ENCODE measurements around the gene C1orf35.
A peak's percentile ranks its signal among the peaks of the same experiment; 100 is the strongest.

Gene C1orf35

GRCh38 chr1:228109073-228109961, 6.2 kb upstream of the C1orf35 start, which contains the start of gene MRPL55:
Gene MRPL55, minus strand, starts transcription at chr1:228109299. Its CDS starts 1,039 bp downstream, at chr1:228108260.
- peak within 1 kb of the TSS; percentile 96 for H3K4me3 Mint-ChIP-seq
- no peaks in the 10 kb centered on the region for H3K9me3 Mint-ChIP-seq
- no peaks in the 10 kb centered on the region for H3K27me3 Mint-ChIP-seq
- peak; percentile 99 to 100 for DNase-seq (ENCODE audit: low spot score in 2 of 2)
- H3K36me3 Mint-ChIP-seq: peaks cover 6% of the 10 kb centered on the region
- H3K27ac Mint-ChIP-seq: peak within 1 kb of the TSS; percentile 99
- peaks cover 20% of the 10 kb centered on the region for H3K4me1 Mint-ChIP-seq
- peak; percentile 96 for ATAC-seq (ENCODE audit: low read depth)

GRCh38 chr1:228108742-228109072, 5.6 kb upstream of the C1orf35 start:
- Mint-ChIP-seq H3K9me3 (no peaks in the 10 kb centered on the region), H3K27me3 (no peaks in the 10 kb centered on the region), H3K27ac (peak overlapping the region; percentile 99), H3K4me3 (peak overlapping the region; percentile 96), H3K4me1 (peaks cover 23% of the 10 kb centered on the region), H3K36me3 (peaks cover 6% of the 10 kb centered on the region)
- DNase-seq (ENCODE audit: low spot score in 2 of 2) (no peak), ATAC-seq (ENCODE audit: low read depth) (no peak)

GRCh38 chr1:228108055-228108690, 5.0 kb upstream of the C1orf35 start:
- H3K4me1 Mint-ChIP-seq: peaks cover 26% of the 10 kb centered on the region
- H3K9me3 Mint-ChIP-seq: no peaks in the 10 kb centered on the region

GRCh38 chr1:228107636-228108035, 4.5 kb upstream of the C1orf35 start:
- Mint-ChIP-seq H3K4me1 (peaks cover 27% of the 10 kb centered on the region), H3K9me3 (no peaks in the 10 kb centered on the region)

More at GRCh38 chr1:228108055-228108690, 5.0 kb upstream of the C1orf35 start:
- peak overlapping the region; percentile 99 for H3K27ac Mint-ChIP-seq
- H3K27me3 Mint-ChIP-seq: no peaks in the 10 kb centered on the region
- H3K36me3 Mint-ChIP-seq: peaks cover 6% of the 10 kb centered on the region
- peak overlapping the region; percentile 96 for H3K4me3 Mint-ChIP-seq
- ATAC-seq (ENCODE audit: low read depth) (no peak), DNase-seq (ENCODE audit: low spot score in 2 of 2) (no peak)

GRCh38 chr1:228106800-228107054, 3.6 kb upstream of the C1orf35 start:
- Mint-ChIP-seq H3K4me3 (no peak overlapping the region), H3K27ac (no peak overlapping the region), H3K9me3 (no peaks in the 10 kb centered on the region), H3K4me1 (peaks cover 29% of the 10 kb centered on the region), H3K36me3 (peaks cover 6% of the 10 kb centered on the region), H3K27me3 (no peaks in the 10 kb centered on the region)
- no peak for ATAC-seq (ENCODE audit: low read depth)
- no peak for DNase-seq (ENCODE audit: low spot score in 2 of 2)

More at GRCh38 chr1:228107636-228108035, 4.5 kb upstream of the C1orf35 start:
- ATAC-seq (ENCODE audit: low read depth) (no peak), DNase-seq (ENCODE audit: low spot score in 2 of 2) (no peak)
- Mint-ChIP-seq H3K4me3 (peak overlapping the region; percentile 96), H3K36me3 (peaks cover 6% of the 10 kb centered on the region), H3K27ac (no peak overlapping the region), H3K27me3 (no peaks in the 10 kb centered on the region)

- Mint-ChIP-seq H3K36me3 (peaks cover 6% of the 10 kb centered on the region), H3K4me1 (peaks cover 34% of the 10 kb centered on the region), H3K9me3 (no peaks in the 10 kb centered on the region), H3K27me3 (no peaks in the 10 kb centered on the region), H3K27ac (no peak overlapping the region), H3K4me3 (peak overlapping the region; percentile 11)
- DNase-seq (ENCODE audit: low spot score in 2 of 2) (no peak), ATAC-seq (ENCODE audit: low read depth) (no peak)
Measured at GRCh38 chr1:228105996-228106799, 3.1 kb upstream of the C1orf35 start.

- ATAC-seq (ENCODE audit: low read depth) (no peak), DNase-seq (ENCODE audit: low spot score in 2 of 2) (no peak)
- H3K4me1 Mint-ChIP-seq: peaks cover 37% of the 10 kb centered on the region
- H3K27me3 Mint-ChIP-seq: no peaks in the 10 kb centered on the region
- no peaks in the 10 kb centered on the region for H3K9me3 Mint-ChIP-seq
- H3K27ac Mint-ChIP-seq: no peak overlapping the region
- no peak overlapping the region for H3K4me3 Mint-ChIP-seq
- H3K36me3 Mint-ChIP-seq: peaks cover 6% of the 10 kb centered on the region
Measured at GRCh38 chr1:228105270-228105995, 2.3 kb upstream of the C1orf35 start.

GRCh38 chr1:228104526-228105269, 1.6 kb upstream of the C1orf35 start:
- Mint-ChIP-seq H3K4me3 (peak overlapping the region; percentile 97), H3K36me3 (peaks cover 6% of the 10 kb centered on the region), H3K9me3 (no peaks in the 10 kb centered on the region), H3K27ac (no peak overlapping the region), H3K4me1 (peaks cover 31% of the 10 kb centered on the region), H3K27me3 (no peaks in the 10 kb centered on the region)
- DNase-seq (ENCODE audit: low spot score in 2 of 2): no peak
- no peak for ATAC-seq (ENCODE audit: low read depth)

- Mint-ChIP-seq H3K27ac (peak overlapping the region; percentile 84), H3K9me3 (no peaks in the 10 kb centered on the region), H3K27me3 (no peaks in the 10 kb centered on the region), H3K4me3 (peak overlapping the region; percentile 97), H3K36me3 (peaks cover 15% of the 10 kb centered on the region), H3K4me1 (peaks cover 21% of the 10 kb centered on the region)
- DNase-seq (ENCODE audit: low spot score in 2 of 2) (no peak), ATAC-seq (ENCODE audit: low read depth) (peak; percentile 37)
Measured at GRCh38 chr1:228101994-228102790, 933 bp downstream of the C1orf35 start.

- peak overlapping the region; percentile 84 for H3K27ac Mint-ChIP-seq
- ATAC-seq (ENCODE audit: low read depth) (no peak), DNase-seq (ENCODE audit: low spot score in 2 of 2) (no peak)
- peak overlapping the region; percentile 97 for H3K4me3 Mint-ChIP-seq
- H3K36me3 Mint-ChIP-seq: peaks cover 11% of the 10 kb centered on the region
- no peaks in the 10 kb centered on the region for H3K27me3 Mint-ChIP-seq
- peaks cover 21% of the 10 kb centered on the region for H3K4me1 Mint-ChIP-seq
- no peaks in the 10 kb centered on the region for H3K9me3 Mint-ChIP-seq
Measured at GRCh38 chr1:228101614-228101993, 1.5 kb downstream of the C1orf35 start.

- Mint-ChIP-seq H3K9me3 (no peaks in the 10 kb centered on the region), H3K27ac (peak overlapping the region; percentile 84), H3K4me1 (peaks cover 21% of the 10 kb centered on the region), H3K4me3 (peak overlapping the region; percentile 97), H3K36me3 (peaks cover 11% of the 10 kb centered on the region), H3K27me3 (no peaks in the 10 kb centered on the region)
- DNase-seq (ENCODE audit: low spot score in 2 of 2) (no peak), ATAC-seq (ENCODE audit: low read depth) (no peak)
Measured at GRCh38 chr1:228100822-228101613, 2.1 kb downstream of the C1orf35 start.

- peaks cover 25% of the 10 kb centered on the region for H3K4me1 Mint-ChIP-seq
- H3K36me3 Mint-ChIP-seq: peaks cover 21% of the 10 kb centered on the region
- H3K27me3 Mint-ChIP-seq: no peaks in the 10 kb centered on the region
- H3K9me3 Mint-ChIP-seq: peaks cover 2% of the 10 kb centered on the region
- DNase-seq (ENCODE audit: low spot score in 2 of 2) (no peak), ATAC-seq (ENCODE audit: low read depth) (no peak)
- H3K27ac Mint-ChIP-seq: peak overlapping the region; percentile 48
- H3K4me3 Mint-ChIP-seq: no peak overlapping the region
Measured at GRCh38 chr1:228099331-228099732, 3.8 kb downstream of the C1orf35 start.

Measured in memory B cell (primary cell).